ENCODE data around the gene EIF2A. TPM values are rescaled to one million over a fixed set of nuclear protein-coding genes. Genes with fewer than 3 reads are reported as not detected.

The EIF2A gene
- total RNA-seq, 5 donors from 2014 or later (not counting 1 experiment from before 2014, with no cell fraction given), result 81.5 to 126 (median 100) TPM

GRCh38 chr3:150523538-150523937 lies 23.0 kb upstream of the EIF2A start:
- WGBS (ENCODE audit: insufficient coverage), result 67% methylated on average over 1 of the region's 2 CpGs
- Histone ChIP-seq H3K9me3 (no peaks in the 10 kb centered on the region), H3K27me3 (replicated peaks in 1 of 2; ENCODE audit: control insufficient read depth in 2 of 2, extremely low read depth in 1 of 2, insufficient read depth in 2 of 2, low read length in 1 of 2) (no peaks in the 10 kb centered on the region), H3K36me3 (ENCODE audit: control insufficient read depth in 2 of 2, extremely low read depth in 1 of 2, insufficient read depth in 1 of 2, low read length in 1 of 2) (no peaks in the 10 kb centered on the region), H3K4me3 (ENCODE audit: control insufficient read depth in 1 of 2, extremely low read depth in 1 of 2, low read length in 1 of 2) (no peak overlapping the region), H3K27ac (ENCODE audit: low read length) (no peak overlapping the region), H3K4me1 (ENCODE audit: control insufficient read depth in 1 of 2, extremely low read depth in 1 of 2, insufficient read depth in 2 of 2, low read length in 2 of 2) (no peaks in the 10 kb centered on the region)
- DNase-seq, result no peak
- CTCF ChIA-PET, result no interaction called here
- Mint-ChIP-seq H3K4me1 (no peaks in the 10 kb centered on the region), H3K27ac (no peak overlapping the region), H3K9me3 (no peaks in the 10 kb centered on the region), H3K27me3 (peaks cover 2 to 3% of the 10 kb centered on the region in 2 donors), H3K4me3 (no peak overlapping the region), H3K36me3 (no peaks in the 10 kb centered on the region)
- POLR2A ChIA-PET, result interaction anchor here in 1 of 2 donors (0.7 kb wide), 1 partner anchor 12 kb away, joined by 3 read pairs; no protein-coding TSS in a partner anchor
- ATAC-seq (replicated peaks in 1 of 4), result no peak

- POLR2A ChIA-PET, result interaction anchor here (0.5 to 0.6 kb wide), 2 partner anchors 22 to 54 kb away, joined by 5 read pairs; no protein-coding TSS in a partner anchor
- no peaks in the 10 kb centered on the region for H3K27me3 Mint-ChIP-seq
Measured at GRCh38 chr3:150527464-150528255, 18.9 kb upstream of the EIF2A start.

GRCh38 chr3:150528354-150528797 lies 18.2 kb upstream of the EIF2A start:
- Histone ChIP-seq H3K4me3 (ENCODE audit: control insufficient read depth in 1 of 2, extremely low read depth in 1 of 2, low read length in 1 of 2) (no peak overlapping the region), H3K9me3 (no peaks in the 10 kb centered on the region), H3K27ac (ENCODE audit: low read length) (no peak overlapping the region), H3K36me3 (ENCODE audit: control insufficient read depth in 2 of 2, extremely low read depth in 1 of 2, insufficient read depth in 1 of 2, low read length in 1 of 2) (no peaks in the 10 kb centered on the region), H3K4me1 (ENCODE audit: control insufficient read depth in 1 of 2, extremely low read depth in 1 of 2, insufficient read depth in 2 of 2, low read length in 2 of 2) (no peaks in the 10 kb centered on the region), H3K27me3 (replicated peaks in 1 of 2; ENCODE audit: control insufficient read depth in 2 of 2, extremely low read depth in 1 of 2, insufficient read depth in 2 of 2, low read length in 1 of 2) (no peaks in the 10 kb centered on the region)
- no peaks in the 10 kb centered on the region for H3K27me3 Mint-ChIP-seq
- ATAC-seq (replicated peaks in 1 of 4) (peak in 2 of 4 experiments; percentile 48 to 52), DNase-seq (peak in 1 of 35 experiments; percentile 50)
- WGBS (ENCODE audit: insufficient coverage), result no CpG with 5 or more reads among the region's 2 CpGs
- POLR2A ChIA-PET, result interaction anchor here in 1 of 2 donors (0.6 kb wide), 1 partner anchor 54 kb away, joined by 5 read pairs; no protein-coding TSS in a partner anchor
- no peak overlapping the region for H3K27ac Mint-ChIP-seq
- no peak overlapping the region for H3K4me3 Mint-ChIP-seq
- CTCF ChIA-PET, result interaction anchor here (0.5 to 1.6 kb wide), 7 partner anchors 17 to 336 kb away, joined by 3 to 5 read pairs (median 3); partner anchors contain the start of gene ERICH6 (in 1 of the 2)
- H3K36me3 Mint-ChIP-seq, result no peaks in the 10 kb centered on the region
- peaks cover 0 to 4% (median 2%) of the 10 kb centered on the region in 3 donors for H3K4me1 Mint-ChIP-seq
- no peaks in the 10 kb centered on the region for H3K9me3 Mint-ChIP-seq

More at GRCh38 chr3:150527464-150528255, 18.9 kb upstream of the EIF2A start:
- H3K27ac ChIP-seq (ENCODE audit: low read length), result no peak overlapping the region
- no peaks in the 10 kb centered on the region for H3K4me1 ChIP-seq (ENCODE audit: control insufficient read depth in 1 of 2, extremely low read depth in 1 of 2, insufficient read depth in 2 of 2, low read length in 2 of 2)
- DNase-seq, result no peak
- no peaks in the 10 kb centered on the region for H3K27me3 ChIP-seq (replicated peaks in 1 of 2; ENCODE audit: control insufficient read depth in 2 of 2, extremely low read depth in 1 of 2, insufficient read depth in 2 of 2, low read length in 1 of 2)
- H3K4me3 Mint-ChIP-seq, result no peak overlapping the region
- CTCF ChIA-PET, result interaction anchor here in 1 of 2 donors (0.6 to 1.6 kb wide), 8 partner anchors 12 to 750 kb away, joined by 3 to 5 read pairs (median 3); partner anchors contain the start of gene ERICH6
- no peaks in the 10 kb centered on the region for H3K36me3 Mint-ChIP-seq
- WGBS (ENCODE audit: insufficient coverage), result 82% methylated on average over 8 of the region's 10 CpGs
- no peaks in the 10 kb centered on the region for H3K9me3 Mint-ChIP-seq
- no peak overlapping the region for H3K27ac Mint-ChIP-seq
- no peak overlapping the region for H3K4me3 ChIP-seq (ENCODE audit: control insufficient read depth in 1 of 2, extremely low read depth in 1 of 2, low read length in 1 of 2)
- no peak for ATAC-seq (replicated peaks in 1 of 4)
- H3K9me3 ChIP-seq, result no peaks in the 10 kb centered on the region
- H3K4me1 Mint-ChIP-seq, result peaks cover 0 to 4% (median 2%) of the 10 kb centered on the region in 3 donors
- no peaks in the 10 kb centered on the region for H3K36me3 ChIP-seq (ENCODE audit: control insufficient read depth in 2 of 2, extremely low read depth in 1 of 2, insufficient read depth in 1 of 2, low read length in 1 of 2)

GRCh38 chr3:150531775-150532174 lies 14.8 kb upstream of the EIF2A start:
- no peak overlapping the region for H3K4me3 ChIP-seq (ENCODE audit: control insufficient read depth in 1 of 2, extremely low read depth in 1 of 2, low read length in 1 of 2)
- no peaks in the 10 kb centered on the region for H3K9me3 ChIP-seq
- H3K27ac Mint-ChIP-seq, result no peak overlapping the region
- H3K27ac ChIP-seq (ENCODE audit: low read length), result no peak overlapping the region
- no peaks in the 10 kb centered on the region for H3K36me3 Mint-ChIP-seq
- no peak for DNase-seq
- peaks cover 0 to 4% (median 2%) of the 10 kb centered on the region in 3 donors for H3K4me1 Mint-ChIP-seq
- no peaks in the 10 kb centered on the region for H3K4me1 ChIP-seq (ENCODE audit: control insufficient read depth in 1 of 2, extremely low read depth in 1 of 2, insufficient read depth in 2 of 2, low read length in 2 of 2)
- H3K4me3 Mint-ChIP-seq, result no peak overlapping the region
- POLR2A ChIA-PET, result interaction anchor here in 1 of 2 donors (0.6 kb wide), 1 partner anchor 152 kb away, joined by 4 read pairs; no protein-coding TSS in a partner anchor
- CTCF ChIA-PET, result no interaction called here
- no peaks in the 10 kb centered on the region for H3K27me3 Mint-ChIP-seq
- H3K36me3 ChIP-seq (ENCODE audit: control insufficient read depth in 2 of 2, extremely low read depth in 1 of 2, insufficient read depth in 1 of 2, low read length in 1 of 2), result no peaks in the 10 kb centered on the region
- H3K9me3 Mint-ChIP-seq, result no peaks in the 10 kb centered on the region
- no peak for ATAC-seq (replicated peaks in 1 of 4)
- H3K27me3 ChIP-seq (replicated peaks in 1 of 2; ENCODE audit: control insufficient read depth in 2 of 2, extremely low read depth in 1 of 2, insufficient read depth in 2 of 2, low read length in 1 of 2), result no peaks in the 10 kb centered on the region

- POLR2A ChIA-PET, result interaction anchor here in 1 of 2 donors (0.6 kb wide), 1 partner anchor 106 kb away, joined by 3 read pairs; no protein-coding TSS in a partner anchor
- CTCF ChIA-PET, result interaction anchor here in 1 of 2 donors (0.6 kb wide), 1 partner anchor 1588 kb away, joined by 4 read pairs; no protein-coding TSS in a partner anchor
- no peaks in the 10 kb centered on the region for H3K36me3 Mint-ChIP-seq
Measured at GRCh38 chr3:150535204-150535603, 11.4 kb upstream of the EIF2A start.

GRCh38 chr3:150538324-150539208 lies 8.0 kb upstream of the EIF2A start:
- peaks cover 4 to 9% of the 10 kb centered on the region in 2 donors for H3K36me3 ChIP-seq (ENCODE audit: control insufficient read depth in 2 of 2, extremely low read depth in 1 of 2, insufficient read depth in 1 of 2, low read length in 1 of 2)
- H3K4me1 Mint-ChIP-seq, result peaks cover 27 to 31% (median 28%) of the 10 kb centered on the region in 3 donors
- no peak overlapping the region for H3K4me3 Mint-ChIP-seq
- no peak overlapping the region for H3K27ac ChIP-seq (ENCODE audit: low read length)
- H3K36me3 Mint-ChIP-seq, result peaks cover 14% of the 10 kb centered on the region
- POLR2A ChIA-PET, result no interaction called here
- no peaks in the 10 kb centered on the region for H3K9me3 ChIP-seq
- ATAC-seq (replicated peaks in 1 of 4) (no peak), DNase-seq (no peak)
- no peak overlapping the region for H3K4me3 ChIP-seq (ENCODE audit: control insufficient read depth in 1 of 2, extremely low read depth in 1 of 2, low read length in 1 of 2)
- H3K27me3 ChIP-seq (replicated peaks in 1 of 2; ENCODE audit: control insufficient read depth in 2 of 2, extremely low read depth in 1 of 2, insufficient read depth in 2 of 2, low read length in 1 of 2), result no peaks in the 10 kb centered on the region
- WGBS (ENCODE audit: insufficient coverage), result 95% methylated on average over 7 of the region's 10 CpGs
- H3K4me1 ChIP-seq (ENCODE audit: control insufficient read depth in 1 of 2, extremely low read depth in 1 of 2, insufficient read depth in 2 of 2, low read length in 2 of 2), result peaks cover 0 to 10% of the 10 kb centered on the region in 2 experiments
- H3K27ac Mint-ChIP-seq, result no peak overlapping the region
- no peaks in the 10 kb centered on the region for H3K27me3 Mint-ChIP-seq
- no peaks in the 10 kb centered on the region for H3K9me3 Mint-ChIP-seq
- CTCF ChIA-PET, result interaction anchor here (0.8 to 1.1 kb wide), 2 partner anchors 12 to 244 kb away, joined by 3 read pairs; no protein-coding TSS in a partner anchor

More at GRCh38 chr3:150535204-150535603, 11.4 kb upstream of the EIF2A start:
- DNase-seq (no peak), ATAC-seq (replicated peaks in 1 of 4) (no peak)
- Mint-ChIP-seq H3K4me1 (peaks cover 5 to 7% (median 7%) of the 10 kb centered on the region in 3 donors), H3K27me3 (no peaks in the 10 kb centered on the region), H3K27ac (no peak overlapping the region), H3K4me3 (no peak overlapping the region), H3K9me3 (no peaks in the 10 kb centered on the region)
- H3K9me3 ChIP-seq, result no peaks in the 10 kb centered on the region
- 88% methylated on average over 2 of the region's 4 CpGs for WGBS (ENCODE audit: insufficient coverage)
- no peaks in the 10 kb centered on the region for H3K4me1 ChIP-seq (ENCODE audit: control insufficient read depth in 1 of 2, extremely low read depth in 1 of 2, insufficient read depth in 2 of 2, low read length in 2 of 2)
- peaks cover 0 to 4% of the 10 kb centered on the region in 2 donors for H3K36me3 ChIP-seq (ENCODE audit: control insufficient read depth in 2 of 2, extremely low read depth in 1 of 2, insufficient read depth in 1 of 2, low read length in 1 of 2)
- no peaks in the 10 kb centered on the region for H3K27me3 ChIP-seq (replicated peaks in 1 of 2; ENCODE audit: control insufficient read depth in 2 of 2, extremely low read depth in 1 of 2, insufficient read depth in 2 of 2, low read length in 1 of 2)
- no peak overlapping the region for H3K4me3 ChIP-seq (ENCODE audit: control insufficient read depth in 1 of 2, extremely low read depth in 1 of 2, low read length in 1 of 2)
- H3K27ac ChIP-seq (ENCODE audit: low read length), result no peak overlapping the region

Data from T-cell (primary cell).